Astrocyte (in vitro differentiated cells and primary cell): ENCODE results near the gene ZMIZ1.

Experiments used
- EZH2 ChIP-seq: IDR thresholded peaks from 2 replicates; pipeline ENCODE4 v1.6.1; 2012; ENCODE audit warnings: mild to moderate bottlenecking, low read length, inconsistent platforms; ENCODE audit not compliant: insufficient read depth
- TF ChIP-seq, protein P1 (sequence below): IDR thresholded peaks from 2 replicates; pipeline ENCODE4 v1.5.1; 2011; ENCODE audit warnings: low read depth, mild to moderate bottlenecking, inconsistent platforms, low read length, moderate library complexity; ENCODE audit not compliant: insufficient read depth

DNA sequence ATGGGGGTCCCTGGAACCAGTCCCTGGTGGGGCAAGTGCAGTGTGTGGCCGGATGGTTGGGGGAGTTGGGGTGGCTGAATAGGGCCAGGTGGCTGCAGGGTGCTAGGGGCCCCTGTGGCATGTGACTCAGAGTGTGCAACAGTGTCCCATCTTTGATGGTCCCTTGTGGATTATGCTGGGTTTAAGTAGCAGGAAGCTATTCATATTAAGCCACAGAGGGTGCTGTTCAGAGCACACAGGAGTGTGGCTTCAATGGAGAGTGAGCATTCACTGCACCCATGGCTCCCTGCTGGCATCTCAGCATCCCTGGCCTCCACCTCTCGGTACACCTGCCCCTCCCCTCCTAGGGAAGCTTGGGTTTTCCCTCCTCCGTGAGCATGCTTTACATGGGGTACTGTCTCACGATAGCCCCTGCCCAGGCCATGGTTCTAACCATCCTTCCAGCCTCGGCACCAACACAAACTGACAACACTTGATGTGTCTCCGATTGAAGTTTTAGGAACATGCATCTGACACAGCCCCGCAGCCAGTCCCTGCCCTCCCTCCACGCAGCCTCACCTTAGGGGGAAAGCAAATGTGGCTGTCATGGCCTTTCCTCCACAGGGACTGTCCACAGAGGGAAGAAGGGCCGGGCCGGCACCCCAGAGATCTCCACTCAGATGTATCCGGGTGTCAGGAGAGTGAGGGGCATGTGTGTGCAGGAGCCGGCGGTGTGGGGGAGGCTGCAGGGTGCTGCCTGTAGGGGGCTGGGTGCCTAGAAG, 248.1 kb downstream of the ZMIZ1 start:
- TF ChIP-seq, protein P1, sequence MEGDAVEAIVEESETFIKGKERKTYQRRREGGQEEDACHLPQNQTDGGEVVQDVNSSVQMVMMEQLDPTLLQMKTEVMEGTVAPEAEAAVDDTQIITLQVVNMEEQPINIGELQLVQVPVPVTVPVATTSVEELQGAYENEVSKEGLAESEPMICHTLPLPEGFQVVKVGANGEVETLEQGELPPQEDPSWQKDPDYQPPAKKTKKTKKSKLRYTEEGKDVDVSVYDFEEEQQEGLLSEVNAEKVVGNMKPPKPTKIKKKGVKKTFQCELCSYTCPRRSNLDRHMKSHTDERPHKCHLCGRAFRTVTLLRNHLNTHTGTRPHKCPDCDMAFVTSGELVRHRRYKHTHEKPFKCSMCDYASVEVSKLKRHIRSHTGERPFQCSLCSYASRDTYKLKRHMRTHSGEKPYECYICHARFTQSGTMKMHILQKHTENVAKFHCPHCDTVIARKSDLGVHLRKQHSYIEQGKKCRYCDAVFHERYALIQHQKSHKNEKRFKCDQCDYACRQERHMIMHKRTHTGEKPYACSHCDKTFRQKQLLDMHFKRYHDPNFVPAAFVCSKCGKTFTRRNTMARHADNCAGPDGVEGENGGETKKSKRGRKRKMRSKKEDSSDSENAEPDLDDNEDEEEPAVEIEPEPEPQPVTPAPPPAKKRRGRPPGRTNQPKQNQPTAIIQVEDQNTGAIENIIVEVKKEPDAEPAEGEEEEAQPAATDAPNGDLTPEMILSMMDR, result no peak
- no peak for TF ChIP-seq EZH2
